ENCODE results near the gene CNPY3. TPM values are rescaled to one million over a fixed set of nuclear protein-coding genes. Genes with fewer than 3 reads are reported as not detected.
A peak's percentile ranks its signal among the peaks of the same experiment; 100 is the strongest.

The CNPY3 gene
- total and polyA plus RNA-seq, 2 of the 13 experiments (the other 11 are each of a cell fraction or from before 2014, with no cell fraction given), result 42.3 to 60.2 TPM

- TF ChIP-seq ZSCAN22 (CRISPR knock-in tag; IDR thresholded peaks at IDR 0.05), result no peak
- TF ChIP-seq ZNF296 (CRISPR knock-in tag; conservative IDR thresholded peaks at IDR 0.05), result peak; percentile 80; the same call in 1 of the 2 replicates
- no peak for TF ChIP-seq ARNT (IDR thresholded peaks at IDR 0.05)
- 0 out of 2 replicates have a peak, but pooled peaks have one; percentile 35 for TF ChIP-seq SIN3A (IDR thresholded peaks at IDR 0.05; ENCODE audit: borderline replicate concordance, low read depth, low read length)
- no peak; the same call in 1 of the 2 replicates for TF ChIP-seq PAWR (CRISPR knock-in tag; IDR thresholded peaks at IDR 0.05; ENCODE audit: borderline replicate concordance)
- no peak for TF ChIP-seq ZNF20 (CRISPR knock-in tag; IDR thresholded peaks at IDR 0.05)
- TF ChIP-seq ZHX2 (IDR thresholded peaks at IDR 0.05; ENCODE audit: low read depth), result no peak
- TF ChIP-seq ZHX2 (CRISPR knock-in tag; IDR thresholded peaks at IDR 0.05; ENCODE audit: borderline replicate concordance), result peak; percentile 63; the same call in 1 of the 2 replicates
- TF ChIP-seq ZNF543 (CRISPR knock-in tag; IDR thresholded peaks at IDR 0.05), result no peak; the same call in 1 of the 2 replicates
- TF ChIP-seq CBX5 (CRISPR knock-in tag; IDR thresholded peaks at IDR 0.05; ENCODE audit: borderline replicate concordance), result no peak
- TF ChIP-seq ZNF281 (CRISPR knock-in tag; IDR thresholded peaks at IDR 0.05; ENCODE audit: borderline replicate concordance), result no peak
- TF ChIP-seq SMC3 (IDR thresholded peaks at IDR 0.05; ENCODE audit: low read length), result no peak
- TF ChIP-seq MLXIP (CRISPR knock-in tag; IDR thresholded peaks at IDR 0.05; ENCODE audit: borderline replicate concordance), result 0 out of 2 replicates have a peak, but pooled peaks have one; percentile 43
- no peak for TF ChIP-seq ZNF143 (CRISPR knock-in tag; IDR thresholded peaks at IDR 0.05)
- TF ChIP-seq BRF2 (CRISPR knock-in tag; IDR thresholded peaks at IDR 0.05), result no peak
- no peak for TF ChIP-seq NR2F1 (CRISPR knock-in tag; IDR thresholded peaks at IDR 0.05)
- no peak for TF ChIP-seq ZC3H4 (CRISPR knock-in tag; IDR thresholded peaks at IDR 0.05; ENCODE audit: borderline replicate concordance)
- 0 out of 2 replicates have a peak, but pooled peaks have one; percentile 31 for TF ChIP-seq ZNF530 (CRISPR knock-in tag; IDR thresholded peaks at IDR 0.05; ENCODE audit: low read depth)
These were observed 49.2 kb downstream of the CNPY3 start (continued) for GRCh38 chr6:42978487-42978838.
